WTC11 (cell line): ENCODE measurements around the gene RELB. TPM values are rescaled to one million over a fixed set of nuclear protein-coding genes. Genes with fewer than 3 reads are reported as not detected.

Experiments used
- ATAC-seq: fragments of 200-7000 bp; cut with Tn5 transposase; 2 replicates; pipeline ENCODE4 v1.10.0; 2021; ENCODE audit warnings: mild to moderate bottlenecking, moderate library complexity
- CTCF ChIA-PET: fragments of 300-600 bp; sonication (Branson Sonifier 250); formaldehyde crosslinking; loops from one replicate; lab custom pipeline; 2021; ENCODE audit warnings: antibody characterized with exemption; lab: Charles Lee
- POLR2A ChIA-PET: fragments of 350-600 bp; sonication (Branson Sonifier 250); formaldehyde crosslinking; loops from one replicate; lab custom pipeline; 2021; ENCODE audit warnings: antibody characterized with exemption; lab: Charles Lee
- DNase-seq: peaks from one replicate; pipeline ENCODE4 v3.0.0; 2021; ENCODE audit warnings: low spot score
- H3K27ac Mint-ChIP-seq: 2 replicates; pipeline ENCODE4 v1.8.0; 2021; ENCODE audit warnings: mixed read lengths
- H3K27me3 Mint-ChIP-seq: 2 replicates; pipeline ENCODE4 v1.8.0; 2021; ENCODE audit warnings: low read depth, mild to moderate bottlenecking, moderate library complexity, mixed read lengths
- H3K36me3 Mint-ChIP-seq: 2 replicates; pipeline ENCODE4 v1.8.0; 2021; ENCODE audit warnings: mixed read lengths
- H3K4me1 Mint-ChIP-seq: 2 replicates; pipeline ENCODE4 v1.8.0; 2022; ENCODE audit warnings: mixed read lengths
- H3K4me3 Mint-ChIP-seq: 2 replicates; pipeline ENCODE4 v1.8.0; 2021; ENCODE audit warnings: mild to moderate bottlenecking, moderate library complexity, mixed read lengths
- H3K9me3 Mint-ChIP-seq: 2 replicates; pipeline ENCODE4 v1.8.0; 2021; ENCODE audit warnings: mixed read lengths
- AR ChIP-seq: fragments of 250-450 bp; sonication (Bioruptor Pico); IDR thresholded peaks from 2 replicates; pipeline ENCODE4 v1.9.0; 2021; ENCODE audit warnings: mild to moderate bottlenecking
- ATF1 ChIP-seq: sonication (generic); formaldehyde crosslinking; IDR thresholded peaks from 2 replicates; pipeline ENCODE4 v1.8.1; 2023; ENCODE audit warnings: mild to moderate bottlenecking, moderate library complexity, missing genetic modification reagents
- ELF4 ChIP-seq: sonication (generic); formaldehyde crosslinking; IDR thresholded peaks from 2 replicates; pipeline ENCODE4 v1.8.1; 2022; ENCODE audit warnings: low read depth, mild to moderate bottlenecking, moderate library complexity, missing genetic modification reagents
- ESRRA ChIP-seq: sonication (generic); formaldehyde crosslinking; IDR thresholded peaks from 2 replicates; pipeline ENCODE4 v1.8.1; 2022; ENCODE audit warnings: mild to moderate bottlenecking, missing genetic modification reagents, borderline replicate concordance
- FOXK1 ChIP-seq: sonication (generic); formaldehyde crosslinking; IDR thresholded peaks from 2 replicates; pipeline ENCODE4 v1.8.0; 2022; ENCODE audit warnings: mild to moderate bottlenecking, moderate library complexity, missing genetic modification reagents
- JUN ChIP-seq: sonication (generic); formaldehyde crosslinking; IDR thresholded peaks from 2 replicates; pipeline ENCODE4 v1.8.0; 2023; ENCODE audit warnings: mild to moderate bottlenecking, missing genetic modification reagents
- MYBL2 ChIP-seq: sonication (generic); formaldehyde crosslinking; IDR thresholded peaks from 2 replicates; pipeline ENCODE4 v1.8.1; 2023; ENCODE audit warnings: mild to moderate bottlenecking, moderate library complexity, missing genetic modification reagents
- NFE2L1 ChIP-seq: sonication (generic); formaldehyde crosslinking; IDR thresholded peaks from 2 replicates; pipeline ENCODE4 v1.8.1; 2023; ENCODE audit warnings: missing genetic modification reagents
- NFYB ChIP-seq: sonication (generic); formaldehyde crosslinking; conservative IDR thresholded peaks from 2 replicates; pipeline ENCODE4 v1.8.0; 2022; ENCODE audit warnings: low read depth, missing genetic modification reagents
- NR2C2 ChIP-seq: sonication (generic); formaldehyde crosslinking; IDR thresholded peaks from 2 replicates; pipeline ENCODE4 v1.8.0; 2022; ENCODE audit warnings: mild to moderate bottlenecking, missing genetic modification reagents
- TEAD1 ChIP-seq: sonication (generic); formaldehyde crosslinking; IDR thresholded peaks from 2 replicates; pipeline ENCODE4 v1.8.0; 2022; ENCODE audit warnings: mild to moderate bottlenecking, missing genetic modification reagents
- ZNF138 ChIP-seq: sonication (generic); formaldehyde crosslinking; conservative IDR thresholded peaks from 2 replicates; pipeline ENCODE4 v1.8.1; 2022; ENCODE audit warnings: mild to moderate bottlenecking, moderate library complexity, missing genetic modification reagents
- total RNA-seq: library from RNA; stranded (reverse); gene quantifications from 3 replicates; pipeline ENCODE4 v1.2.3, GENCODE V29; 2021
- TF ChIP-seq, protein P1 (sequence below): sonication (generic); formaldehyde crosslinking; IDR thresholded peaks from 2 replicates; pipeline ENCODE4 v1.8.0; 2022; ENCODE audit warnings: mild to moderate bottlenecking, missing genetic modification reagents
- TF ChIP-seq, protein P2 (sequence below): sonication (generic); formaldehyde crosslinking; IDR thresholded peaks from 2 replicates; pipeline ENCODE4 v1.8.1; 2023; ENCODE audit warnings: mild to moderate bottlenecking, moderate library complexity, missing genetic modification reagents

RELB gene
- total RNA-seq, 1 experiment from 2014 or later = 8.9 TPM

GRCh38 chr19:45003485-45003884 lies 2.2 kb downstream of the RELB start:
- H3K9me3 Mint-ChIP-seq = no peaks in the 10 kb centered on the region
- no peak for ATAC-seq
- TF ChIP-seq NFYB (CRISPR knock-in tag) = no peak
- TF ChIP-seq AR (CRISPR knock-in tag) = no peak
- TF ChIP-seq MYBL2 (CRISPR knock-in tag) = no peak
- TF ChIP-seq, protein P1, sequence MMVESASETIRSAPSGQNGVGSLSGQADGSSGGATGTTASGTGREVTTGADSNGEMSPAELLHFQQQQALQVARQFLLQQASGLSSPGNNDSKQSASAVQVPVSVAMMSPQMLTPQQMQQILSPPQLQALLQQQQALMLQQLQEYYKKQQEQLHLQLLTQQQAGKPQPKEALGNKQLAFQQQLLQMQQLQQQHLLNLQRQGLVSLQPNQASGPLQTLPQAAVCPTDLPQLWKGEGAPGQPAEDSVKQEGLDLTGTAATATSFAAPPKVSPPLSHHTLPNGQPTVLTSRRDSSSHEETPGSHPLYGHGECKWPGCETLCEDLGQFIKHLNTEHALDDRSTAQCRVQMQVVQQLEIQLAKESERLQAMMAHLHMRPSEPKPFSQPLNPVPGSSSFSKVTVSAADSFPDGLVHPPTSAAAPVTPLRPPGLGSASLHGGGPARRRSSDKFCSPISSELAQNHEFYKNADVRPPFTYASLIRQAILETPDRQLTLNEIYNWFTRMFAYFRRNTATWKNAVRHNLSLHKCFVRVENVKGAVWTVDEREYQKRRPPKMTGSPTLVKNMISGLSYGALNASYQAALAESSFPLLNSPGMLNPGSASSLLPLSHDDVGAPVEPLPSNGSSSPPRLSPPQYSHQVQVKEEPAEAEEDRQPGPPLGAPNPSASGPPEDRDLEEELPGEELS = no peak
- TF ChIP-seq, all 79 proteins: peak for 0
- ChIA-PET CTCF (interaction anchor here (3.0 kb wide), 1 partner anchor 15 kb away, joined by 16 read pairs; no protein-coding TSS in a partner anchor), POLR2A (no interaction called here)
- Mint-ChIP-seq H3K4me1 (peaks cover 6% of the 10 kb centered on the region; the same call in 1 of the 2 replicates), H3K27me3 (peaks cover 9% of the 10 kb centered on the region), H3K4me3 (no peak overlapping the region), H3K36me3 (no peaks in the 10 kb centered on the region), H3K27ac (no peak overlapping the region)
- DNase-seq = no peak

GRCh38 chr19:45005787-45006186 lies 4.5 kb downstream of the RELB start:
- no peak for TF ChIP-seq ESRRA (CRISPR knock-in tag)
- Mint-ChIP-seq H3K4me3 (no peak overlapping the region), H3K27me3 (no peaks in the 10 kb centered on the region), H3K27ac (0 out of 2 replicates have a peak overlapping the region, but pooled peaks have one; percentile 26), H3K9me3 (no peaks in the 10 kb centered on the region), H3K36me3 (no peaks in the 10 kb centered on the region), H3K4me1 (peaks cover 6% of the 10 kb centered on the region; the same call in 1 of the 2 replicates)
- DNase-seq (no peak), ATAC-seq (no peak)
- ChIA-PET POLR2A (no interaction called here), CTCF (no interaction called here)

GRCh38 chr19:45008552-45008951 lies 7.3 kb downstream of the RELB start:
- Mint-ChIP-seq H3K27me3 (no peaks in the 10 kb centered on the region), H3K4me1 (no peaks in the 10 kb centered on the region), H3K27ac (no peak overlapping the region), H3K9me3 (no peaks in the 10 kb centered on the region), H3K36me3 (no peaks in the 10 kb centered on the region), H3K4me3 (no peak overlapping the region)
- no peak for TF ChIP-seq NR2C2
- TF ChIP-seq, protein P2, sequence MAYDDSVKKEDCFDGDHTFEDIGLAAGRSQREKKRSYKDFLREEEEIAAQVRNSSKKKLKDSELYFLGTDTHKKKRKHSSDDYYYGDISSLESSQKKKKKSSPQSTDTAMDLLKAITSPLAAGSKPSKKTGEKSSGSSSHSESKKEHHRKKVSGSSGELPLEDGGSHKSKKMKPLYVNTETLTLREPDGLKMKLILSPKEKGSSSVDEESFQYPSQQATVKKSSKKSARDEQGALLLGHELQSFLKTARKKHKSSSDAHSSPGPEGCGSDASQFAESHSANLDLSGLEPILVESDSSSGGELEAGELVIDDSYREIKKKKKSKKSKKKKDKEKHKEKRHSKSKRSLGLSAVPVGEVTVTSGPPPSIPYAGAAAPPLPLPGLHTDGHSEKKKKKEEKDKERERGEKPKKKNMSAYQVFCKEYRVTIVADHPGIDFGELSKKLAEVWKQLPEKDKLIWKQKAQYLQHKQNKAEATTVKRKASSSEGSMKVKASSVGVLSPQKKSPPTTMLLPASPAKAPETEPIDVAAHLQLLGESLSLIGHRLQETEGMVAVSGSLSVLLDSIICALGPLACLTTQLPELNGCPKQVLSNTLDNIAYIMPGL (CRISPR knock-in tag) = no peak
- TF ChIP-seq ZNF138 = no peak
- TF ChIP-seq TEAD1 (CRISPR knock-in tag) = no peak
- ATAC-seq = peak; percentile 70
- ChIA-PET CTCF (interaction anchor here (0.6 to 1.2 kb wide), 4 partner anchors 9 to 51 kb away, joined by 3 to 5 read pairs (median 4); partner anchors contain the start of gene CLASRP), POLR2A (no interaction called here)
- peak; percentile 31 for DNase-seq

DNA sequence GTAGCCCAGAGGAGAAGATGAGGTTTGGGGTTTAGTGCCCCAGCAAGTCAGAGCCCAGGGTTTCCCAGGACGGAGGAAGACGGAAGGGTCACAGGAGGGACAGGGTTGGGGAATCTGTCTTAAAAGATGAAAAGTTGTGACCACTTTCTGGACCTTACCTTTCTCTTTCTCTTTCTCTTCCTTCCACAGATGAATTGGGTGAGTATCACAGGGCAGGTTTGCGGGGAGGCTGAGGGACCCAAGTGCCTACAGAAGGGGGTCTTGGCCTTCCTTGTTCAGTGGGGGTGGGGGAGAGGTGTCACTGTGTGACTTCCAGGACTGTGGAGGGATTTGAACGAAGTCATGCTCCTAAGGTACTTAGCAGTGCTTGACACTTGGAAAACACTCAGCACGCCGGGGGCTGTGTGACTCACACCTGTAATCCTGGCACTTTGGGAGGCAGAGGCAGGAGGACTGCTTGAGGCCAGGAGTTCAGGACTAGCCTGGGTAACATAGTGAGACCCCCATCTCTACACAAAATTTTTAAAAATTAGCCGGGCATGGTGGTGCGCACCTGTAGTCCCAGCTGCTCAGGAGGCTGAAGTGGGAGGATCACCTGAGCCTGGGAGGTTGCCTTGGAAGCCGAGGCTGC lies 8.5 kb downstream of the RELB start:
- TF ChIP-seq ESRRA (CRISPR knock-in tag) = no peak
- no peak for TF ChIP-seq ELF4
- TF ChIP-seq ATF1 (CRISPR knock-in tag) = no peak
- no peak for TF ChIP-seq FOXK1 (CRISPR knock-in tag)
- no peak for TF ChIP-seq NR2C2
- TF ChIP-seq JUN (CRISPR knock-in tag) = no peak
- no peak for TF ChIP-seq NFE2L1 (CRISPR knock-in tag)
- TF ChIP-seq, all 79 proteins: peak for 0
- Mint-ChIP-seq H3K36me3 (no peaks in the 10 kb centered on the region), H3K27me3 (no peaks in the 10 kb centered on the region), H3K4me3 (no peak overlapping the region), H3K27ac (peak overlapping the region; percentile 57; the same call in 1 of the 2 replicates), H3K4me1 (no peaks in the 10 kb centered on the region), H3K9me3 (no peaks in the 10 kb centered on the region)
- ATAC-seq (no peak), DNase-seq (no peak)
- ChIA-PET POLR2A (no interaction called here), CTCF (interaction anchor here (1.6 kb wide), 1 partner anchor 20 kb away, joined by 6 read pairs; no protein-coding TSS in a partner anchor)
